Hepatocyte (in vitro differentiated cells): ENCODE measurements around the gene PHF14.

Experiments
- CTCF ChIP-seq: fragments of 200-600 bp; sonication (generic); IDR thresholded peaks from 2 replicates; pipeline ENCODE4 v1.5.1; 2016; ENCODE audit warnings: antibody characterized with exemption, mild to moderate bottlenecking; ENCODE audit not compliant: poor library complexity
- EZH2phosphoT487 ChIP-seq: fragments of 200-600 bp; sonication (generic); IDR thresholded peaks from one replicate; pipeline ENCODE4 v1.6.1; 2018; ENCODE audit warnings: antibody characterized with exemption, mild to moderate bottlenecking, low read depth, moderate library complexity; ENCODE audit not compliant: unreplicated experiment, severe bottlenecking

DNA sequence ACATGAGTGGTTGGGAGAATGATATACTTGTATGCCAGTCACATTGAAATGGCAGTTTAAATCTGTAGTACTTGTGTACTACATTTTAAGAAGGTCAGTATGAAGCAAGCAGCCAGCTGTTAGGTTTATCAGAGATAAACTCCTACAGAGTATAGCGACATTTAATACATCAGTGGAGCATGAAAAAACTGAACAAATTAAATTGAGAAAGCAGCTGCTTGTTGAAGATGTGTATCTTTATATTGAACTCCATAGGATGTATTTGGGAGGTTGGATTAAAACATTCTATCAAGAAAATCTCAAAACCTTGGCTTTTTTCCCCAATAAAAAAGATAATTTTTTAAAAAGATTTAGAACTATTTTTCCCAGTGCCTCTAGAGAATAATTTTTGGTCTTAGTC, 47.8 kb downstream of the PHF14 start:
- TF ChIP-seq CTCF = no peak
- TF ChIP-seq EZH2phosphoT487 = no peak
